ENCODE data around the gene SPC24. TPM values are rescaled to one million over a fixed set of nuclear protein-coding genes. Genes with fewer than 3 reads are reported as not detected.
"Not testable (repeated sequence)": the region's sequence is repeated elsewhere in the genome, so short reads cannot be mapped to it uniquely, and the experiment has no call there.

The SPC24 gene
- total RNA-seq, 1 donor from 2014 or later, result 3.2 TPM

DNA sequence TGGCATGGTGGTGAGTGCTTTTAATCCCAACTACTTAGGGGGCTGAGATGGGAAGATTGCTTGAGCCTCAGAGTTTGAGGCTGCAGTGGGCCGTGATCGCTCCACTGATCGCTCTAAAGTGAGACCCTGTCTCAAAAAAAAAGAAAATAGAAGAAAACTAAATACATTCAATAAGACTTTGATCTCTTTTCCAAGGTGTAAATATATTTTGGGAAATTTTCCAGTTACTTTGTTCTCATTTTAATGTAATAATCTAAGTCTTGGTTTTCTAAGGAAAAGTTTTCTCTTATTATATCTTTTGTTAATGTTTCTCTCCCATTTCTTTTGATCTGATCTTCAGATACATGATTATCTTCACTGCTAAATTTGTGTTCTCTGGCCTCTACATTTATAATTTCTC lies 56.7 kb downstream of the SPC24 start:
- Histone ChIP-seq H3K4me1 (ENCODE audit: insufficient read depth, low read length) (peaks cover 24% of the 10 kb centered on the region), H3K27ac (ENCODE audit: low read depth, low read length) (no peak overlapping the region), H3K36me3 (ENCODE audit: insufficient read depth, low read length) (peaks cover 32% of the 10 kb centered on the region), H2AFZ (ENCODE audit: low read depth, low read length) (no peak overlapping the region), H3K79me2 (ENCODE audit: insufficient read depth, low read length) (peaks cover 74% of the 10 kb centered on the region), H3K4me3 (ENCODE audit: insufficient read depth, low read depth, low read length) (no peak overlapping the region), H3K9me3 (ENCODE audit: insufficient read depth, low read depth, low read length) (no peaks in the 10 kb centered on the region), H4K20me1 (ENCODE audit: insufficient read depth, low read length) (peaks cover 80% of the 10 kb centered on the region), H3K27me3 (ENCODE audit: insufficient read depth, low read length) (no peaks in the 10 kb centered on the region), H3K4me2 (ENCODE audit: low read length) (no peak overlapping the region), H3K9ac (ENCODE audit: low read length) (no peak overlapping the region)
- no peak overlapping the region for H3K4me3 Mint-ChIP-seq (ENCODE audit: unreplicated experiment)
- DNase-seq (ENCODE audit: low read depth) (no peak), FAIRE-seq (no peak)
- H3K36me3 Mint-ChIP-seq (ENCODE audit: low read depth, unreplicated experiment), result peaks cover 19% of the 10 kb centered on the region
- no peaks in the 10 kb centered on the region for H3K27me3 Mint-ChIP-seq (ENCODE audit: low read depth, unreplicated experiment)
- H3K27ac Mint-ChIP-seq (ENCODE audit: unreplicated experiment), result peak overlapping the region; percentile 41
- H3K4me1 Mint-ChIP-seq (ENCODE audit: low read depth, unreplicated experiment), result peaks cover 17% of the 10 kb centered on the region
- TF ChIP-seq CTCF (IDR thresholded peaks at IDR 0.05; ENCODE audit: insufficient read depth, low read depth, low read length) (no peak), EZH2 (IDR thresholded peaks at IDR 0.05; ENCODE audit: insufficient read depth, low read length) (no peak)
- no peaks in the 10 kb centered on the region for H3K9me3 Mint-ChIP-seq (ENCODE audit: unreplicated experiment)

- TF ChIP-seq CTCF (IDR thresholded peaks at IDR 0.05; ENCODE audit: insufficient read depth, low read depth, low read length), result no peak
- TF ChIP-seq EZH2 (IDR thresholded peaks at IDR 0.05; ENCODE audit: insufficient read depth, low read length), result no peak
- no peaks in the 10 kb centered on the region for H3K27me3 ChIP-seq (ENCODE audit: insufficient read depth, low read length)
- Mint-ChIP-seq H3K4me3 (ENCODE audit: unreplicated experiment) (no peak overlapping the region), H3K9me3 (ENCODE audit: unreplicated experiment) (no peaks in the 10 kb centered on the region), H3K4me1 (ENCODE audit: low read depth, unreplicated experiment) (peaks cover 17% of the 10 kb centered on the region), H3K27ac (ENCODE audit: unreplicated experiment) (no peak overlapping the region), H3K27me3 (ENCODE audit: low read depth, unreplicated experiment) (no peaks in the 10 kb centered on the region), H3K36me3 (ENCODE audit: low read depth, unreplicated experiment) (peaks cover 19% of the 10 kb centered on the region)
- H2AFZ ChIP-seq (ENCODE audit: low read depth, low read length), result no peak overlapping the region
- no peak overlapping the region for H3K4me2 ChIP-seq (ENCODE audit: low read length)
- H3K4me1 ChIP-seq (ENCODE audit: insufficient read depth, low read length), result peaks cover 29% of the 10 kb centered on the region
- H3K79me2 ChIP-seq (ENCODE audit: insufficient read depth, low read length), result peaks cover 80% of the 10 kb centered on the region
- peaks cover 34% of the 10 kb centered on the region for H3K36me3 ChIP-seq (ENCODE audit: insufficient read depth, low read length)
- no peak overlapping the region for H3K4me3 ChIP-seq (ENCODE audit: insufficient read depth, low read depth, low read length)
- DNase-seq (ENCODE audit: low read depth) (no peak), FAIRE-seq (no peak)
- peaks cover 81% of the 10 kb centered on the region for H4K20me1 ChIP-seq (ENCODE audit: insufficient read depth, low read length)
- H3K9me3 ChIP-seq (ENCODE audit: insufficient read depth, low read depth, low read length), result no peaks in the 10 kb centered on the region
- H3K9ac ChIP-seq (ENCODE audit: low read length), result no peak overlapping the region
- H3K27ac ChIP-seq (ENCODE audit: low read depth, low read length), result no peak overlapping the region
These were observed 57.3 kb downstream of the SPC24 start for GRCh38 chr19:11098327-11098726.

DNA sequence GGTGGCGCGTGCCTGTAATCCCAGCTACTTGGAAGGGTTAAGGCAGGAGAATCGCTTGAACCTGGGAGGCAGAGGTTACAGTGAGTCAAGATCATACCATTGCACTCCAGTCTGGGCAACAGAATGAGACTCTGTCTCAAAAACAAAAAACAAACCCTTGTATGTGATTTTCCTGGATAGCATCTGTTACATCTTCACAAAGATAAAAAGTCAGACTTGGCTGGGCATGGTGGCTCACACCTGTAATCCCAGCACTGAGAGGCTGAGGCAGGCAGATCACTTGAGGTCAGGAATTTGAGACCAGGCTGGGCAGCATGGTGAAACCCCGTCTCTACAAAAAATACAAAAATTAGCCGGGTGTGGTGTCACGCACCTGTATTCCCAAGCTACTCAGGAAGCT lies 58.2 kb downstream of the SPC24 start:
- FAIRE-seq; DNase-seq (ENCODE audit: low read depth); H3K27me3 Mint-ChIP-seq (ENCODE audit: low read depth, unreplicated experiment); H3K4me3 Mint-ChIP-seq (ENCODE audit: unreplicated experiment); H2AFZ ChIP-seq (ENCODE audit: low read depth, low read length); H3K4me3 ChIP-seq (ENCODE audit: insufficient read depth, low read depth, low read length); H3K9me3 ChIP-seq (ENCODE audit: insufficient read depth, low read depth, low read length); H3K9me3 Mint-ChIP-seq (ENCODE audit: unreplicated experiment); H3K27ac ChIP-seq (ENCODE audit: low read depth, low read length); H3K27ac Mint-ChIP-seq (ENCODE audit: unreplicated experiment); H3K27me3 ChIP-seq (ENCODE audit: insufficient read depth, low read length); H3K4me2 ChIP-seq (ENCODE audit: low read length); H3K9ac ChIP-seq (ENCODE audit: low read length): not testable (repeated sequence)
- peaks cover 35% of the 10 kb centered on the region for H3K4me1 ChIP-seq (ENCODE audit: insufficient read depth, low read length)
- H3K79me2 ChIP-seq (ENCODE audit: insufficient read depth, low read length), result peaks cover 80% of the 10 kb centered on the region
- H3K36me3 Mint-ChIP-seq (ENCODE audit: low read depth, unreplicated experiment), result peaks cover 19% of the 10 kb centered on the region
- peaks cover 79% of the 10 kb centered on the region for H4K20me1 ChIP-seq (ENCODE audit: insufficient read depth, low read length)
- peaks cover 26% of the 10 kb centered on the region for H3K36me3 ChIP-seq (ENCODE audit: insufficient read depth, low read length)
- peaks cover 21% of the 10 kb centered on the region for H3K4me1 Mint-ChIP-seq (ENCODE audit: low read depth, unreplicated experiment)
